Left cardiac atrium (tissue), 4 donors: ENCODE measurements around the gene CCNL1. TPM values are rescaled to one million over a fixed set of nuclear protein-coding genes. Genes with fewer than 3 reads are reported as not detected.
"Not testable (repeated sequence)": the region's sequence is repeated elsewhere in the genome, so short reads cannot be mapped to it uniquely, and the experiment has no call there.

ENCODE experiments used
- ATAC-seq, 2 donors: fragments of 200-7000 bp; cut with Tn5 transposase; one replicate each; pipeline ENCODE4 v1.9.1; 2020; ENCODE audit warnings: mild to moderate bottlenecking in 2 of 2, moderate library complexity in 2 of 2
- DNase-seq: peaks from one replicate; pipeline ENCODE4 v3.0.0-alpha.2; 2020
- intact Hi-C, 2 donors: fragments of 100-400 bp; cut with DNase I; formaldehyde crosslinking; loops; one replicate each; pipeline versions ENCODE4 v1.14.1 to v1.15.1; 2022 to 2023
- total RNA-seq, 2 donors: library from RNA; stranded (reverse); fragmentation: NEBNext Ultra II Directional; extraction: Animal tissue kit (Norgen Biotek cat#: 25700); gene quantifications; one replicate each; pipeline ENCODE4 v1.2.1, GENCODE V29; 2021
- donor health status: DM: no; HTN: yes; CAD: no.
- donor health status: DM: no; HTN: yes; CAD: no; lungs with severe emphysema.
- donor health status: DM: yes; HTN: yes; CAD: no.
- donor health status: Dilated cardiomyopathy.

Gene CCNL1
- total RNA-seq, 2 donors from 2014 or later: 44.9 to 64.2 TPM

DNA sequence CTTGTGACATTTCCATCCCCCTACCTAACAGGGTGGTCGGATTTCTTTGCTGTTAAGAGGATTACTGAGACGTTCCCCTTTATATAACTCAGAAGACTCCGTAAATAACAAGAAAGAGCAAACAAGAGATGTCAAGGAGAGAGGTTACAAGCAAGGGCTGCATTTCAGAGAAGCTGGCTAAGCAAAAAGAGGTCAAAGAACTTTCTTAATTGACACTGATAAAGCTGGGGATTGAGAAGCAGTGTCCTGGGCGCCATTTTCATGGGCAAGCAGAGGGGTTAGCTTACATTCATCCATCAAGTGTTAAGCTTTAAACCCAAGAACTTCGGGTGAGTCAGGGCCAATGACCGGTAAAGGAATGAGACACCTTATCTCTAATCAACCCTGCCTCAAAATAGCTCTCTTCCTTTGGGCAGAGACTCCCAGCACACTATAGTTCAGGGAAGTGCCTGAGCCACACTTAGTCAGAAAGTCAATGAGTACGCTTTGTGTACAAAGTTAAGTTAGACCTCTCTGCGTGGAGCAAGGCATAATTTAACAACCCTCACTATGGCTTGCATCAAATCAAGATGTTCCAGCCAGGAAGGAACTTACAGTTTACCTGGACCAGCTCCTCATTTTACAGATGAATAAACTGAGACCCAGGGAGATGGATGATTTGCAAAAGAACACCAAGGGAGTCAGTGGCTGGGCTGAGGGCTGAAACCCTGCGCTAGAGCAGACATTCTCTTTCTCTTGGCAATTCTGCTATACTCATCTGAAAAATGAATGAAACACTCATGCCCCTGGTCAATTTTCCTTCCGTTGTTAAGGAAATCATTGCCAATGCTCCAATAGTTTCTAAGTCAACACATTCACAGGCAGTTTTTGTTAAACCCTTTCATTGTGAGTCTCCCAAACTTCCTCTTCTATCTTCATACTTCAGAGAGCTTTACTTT is 44.6 kb downstream of the CCNL1 start:
- DNase-seq (peak; percentile 51), ATAC-seq (peak; percentile 79 to 94)
- intact Hi-C loops: no loop called here

DNA sequence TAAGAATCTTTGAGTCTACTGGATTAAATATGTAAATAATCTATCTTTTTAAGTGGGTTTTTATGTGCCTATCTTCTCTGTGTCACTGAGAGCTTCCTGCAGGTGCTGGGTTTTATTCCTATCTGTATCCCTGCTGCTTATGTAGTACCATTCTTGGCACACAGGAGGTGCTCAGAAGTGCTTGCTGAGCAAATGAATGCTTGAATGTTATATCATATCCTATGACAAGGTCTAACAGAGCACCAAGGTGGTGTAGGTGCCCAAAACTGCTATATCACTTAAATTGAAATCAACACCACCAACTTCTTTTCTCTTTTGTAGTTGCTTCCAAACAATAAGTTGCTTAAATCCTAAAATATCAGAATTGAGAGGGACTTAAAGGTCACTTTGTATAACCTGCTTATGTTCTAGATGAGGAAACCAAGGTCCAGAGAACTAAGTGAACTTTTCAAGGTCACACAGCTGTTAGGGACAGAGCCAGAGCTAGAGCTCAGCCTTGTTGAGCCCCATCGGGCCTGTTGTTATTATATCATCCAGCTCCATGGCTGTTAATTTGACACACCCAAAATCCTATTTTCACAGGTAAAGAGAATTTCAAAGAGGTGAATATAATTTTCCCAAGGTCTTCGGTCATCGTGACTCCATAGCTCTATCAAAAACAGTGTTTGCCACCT is 46.0 kb downstream of the CCNL1 start:
- DNase-seq (no peak), ATAC-seq (no peak)
- intact Hi-C loops: no loop called here

DNA sequence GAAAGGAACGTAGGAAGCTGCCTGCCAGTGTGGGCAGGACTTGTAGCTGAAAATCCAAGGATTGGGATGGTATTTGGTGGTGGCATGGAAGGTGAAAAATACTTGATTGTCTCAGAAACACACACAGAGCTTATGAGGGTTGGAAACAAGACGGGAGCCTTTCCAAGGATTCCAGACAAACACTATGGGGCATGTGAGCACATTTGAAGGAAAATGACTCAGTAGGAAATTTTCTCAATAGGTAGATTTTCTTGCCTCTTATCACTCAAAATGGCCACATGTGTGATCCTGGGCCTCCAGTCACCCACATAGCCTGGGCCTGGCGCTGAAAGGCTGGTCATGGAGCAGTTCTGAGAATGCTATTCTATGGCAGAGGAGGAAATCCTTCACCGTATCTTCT is 47.4 kb downstream of the CCNL1 start:
- DNase-seq (no peak), ATAC-seq (no peak)
- intact Hi-C loops: no loop called here

DNA sequence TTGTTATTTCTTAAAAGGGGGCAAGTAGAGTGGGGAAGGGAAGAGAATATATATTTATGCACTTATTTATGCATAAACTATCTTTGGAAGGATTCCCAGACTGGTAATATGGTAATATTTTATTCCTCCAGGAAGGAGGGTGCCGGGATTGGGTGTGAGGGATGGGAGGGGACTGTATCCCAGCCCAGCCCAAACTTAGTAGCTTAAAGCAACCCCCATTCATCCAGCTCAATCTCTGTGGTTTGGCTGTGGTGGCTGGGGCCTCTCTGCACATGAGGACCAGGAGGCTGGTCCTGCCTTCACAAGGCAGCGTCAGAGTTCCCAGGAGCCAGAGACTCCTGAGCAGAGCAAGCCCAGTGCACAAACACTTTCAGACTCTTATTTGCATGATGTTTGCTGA is 48.4 kb downstream of the CCNL1 start:
- ATAC-seq (peak in 1 of 2 donors; percentile 7), DNase-seq (no peak)
- intact Hi-C loops: no loop called here

DNA sequence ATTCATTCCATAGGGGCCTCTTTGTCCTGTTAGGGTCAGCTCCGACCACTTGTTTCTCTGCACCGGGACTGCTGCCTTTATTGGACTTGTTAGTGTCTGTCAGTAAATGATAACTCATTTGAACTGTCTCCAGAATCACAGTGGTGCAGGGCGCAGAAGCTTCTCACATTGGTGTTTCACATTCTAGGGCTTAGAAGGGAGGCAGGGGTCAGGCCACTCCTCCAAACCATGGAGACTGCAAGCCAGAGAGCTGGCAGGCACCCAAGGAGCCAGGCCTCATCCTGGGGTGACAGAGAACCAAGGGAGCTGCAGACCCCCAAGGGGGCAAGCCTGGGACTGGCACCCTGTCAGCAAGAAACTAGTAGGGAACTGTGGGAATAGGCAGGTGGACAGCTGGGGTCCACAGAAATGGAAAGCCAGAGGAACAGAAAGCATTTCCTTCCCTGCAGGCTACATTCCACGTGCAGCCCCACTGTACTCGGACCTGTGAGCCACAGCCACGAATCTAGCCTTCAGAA is 49.1 kb downstream of the CCNL1 start:
- intact Hi-C loops: no loop called here
- peak; percentile 66 to 72 for ATAC-seq
- DNase-seq: peak; percentile 61

DNA sequence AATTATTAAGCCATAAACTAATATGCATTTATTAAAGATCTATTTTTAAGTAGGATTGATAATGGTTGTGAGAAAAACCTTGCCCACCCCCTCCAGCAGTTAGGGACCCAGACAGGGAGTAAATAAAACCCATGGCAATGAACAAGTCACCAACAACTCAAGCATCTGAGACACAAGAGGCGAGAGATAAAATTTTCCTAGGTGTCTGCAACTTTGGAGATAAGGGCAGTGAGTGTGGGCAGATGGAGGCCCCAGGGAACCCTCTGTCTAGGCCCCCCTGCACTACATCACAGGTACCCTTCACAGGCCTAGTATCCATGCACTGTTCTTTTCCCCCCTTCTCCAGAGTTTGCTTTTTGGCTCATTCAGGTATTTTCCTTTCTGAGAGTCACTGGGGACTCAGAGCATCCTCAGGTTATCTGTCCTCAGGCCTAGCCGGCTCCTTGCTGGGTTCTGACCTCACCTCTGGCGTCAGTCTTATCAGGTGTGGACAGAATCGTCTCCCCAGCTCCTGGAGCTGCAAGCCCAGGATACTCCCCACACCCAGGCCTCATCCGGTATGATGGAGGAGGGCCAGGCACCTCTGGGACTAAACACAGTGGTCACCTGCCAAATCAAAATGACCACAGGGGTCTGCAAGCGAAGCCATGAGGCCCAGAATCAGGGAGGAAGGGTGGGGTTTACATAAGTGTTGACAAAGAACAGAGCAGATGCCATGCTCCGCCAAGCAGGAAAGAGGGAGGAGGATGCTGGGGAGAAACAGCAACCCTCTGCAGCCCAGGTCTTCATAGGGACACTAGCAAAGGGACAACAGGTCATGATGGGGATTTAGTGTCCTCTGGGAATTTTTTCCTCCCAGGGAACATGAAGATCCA is 50.4 kb downstream of the CCNL1 start:
- intact Hi-C loops: no loop called here
- DNase-seq: peak; percentile 73
- ATAC-seq: peak; percentile 79 to 82

DNA sequence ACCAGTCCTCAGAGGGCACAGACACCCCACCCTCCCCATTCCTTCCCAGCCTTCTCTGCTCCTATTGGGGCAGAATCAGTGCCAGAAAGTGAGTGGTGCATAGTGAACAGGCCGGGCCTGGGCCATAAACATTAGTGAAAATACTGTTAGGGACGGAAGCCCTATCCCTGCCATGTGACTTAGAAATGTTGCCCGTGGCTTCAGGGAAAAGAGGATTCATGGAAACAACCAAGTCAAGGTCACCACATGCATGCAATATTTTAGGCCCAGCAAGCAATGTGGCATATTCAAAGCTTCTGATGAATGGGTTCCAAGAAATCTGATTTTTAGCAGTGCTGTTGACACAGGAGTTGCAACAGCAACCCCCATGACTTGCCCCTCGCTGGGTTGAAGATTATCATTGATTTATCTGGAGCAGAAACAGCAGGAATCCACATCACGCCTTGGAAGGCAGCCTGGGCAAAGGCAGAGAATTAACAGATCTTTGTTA is 52.3 kb downstream of the CCNL1 start:
- no peak for ATAC-seq
- no peak for DNase-seq
- intact Hi-C loops: no loop called here

DNA sequence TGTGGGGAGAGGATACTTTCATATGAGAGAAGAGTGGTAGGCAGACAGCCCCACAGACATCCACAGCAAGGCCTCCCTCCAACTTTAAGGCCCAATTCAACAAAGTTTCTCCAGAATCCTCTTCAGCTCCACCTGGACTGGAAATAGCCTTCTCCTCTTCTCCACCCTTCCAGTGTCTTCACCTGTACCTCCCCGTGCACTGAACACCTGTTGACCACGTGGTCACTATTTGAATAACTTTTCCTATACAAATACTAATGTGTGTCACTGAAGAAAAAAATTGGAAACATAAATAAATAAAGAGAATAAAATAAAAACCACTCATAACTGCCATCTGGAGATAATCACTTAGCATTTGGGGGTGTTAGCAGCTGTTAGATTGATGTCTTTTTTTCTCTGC is 52.9 kb downstream of the CCNL1 start:
- no peak for ATAC-seq
- DNase-seq: no peak
- intact Hi-C loops: no loop called here

DNA sequence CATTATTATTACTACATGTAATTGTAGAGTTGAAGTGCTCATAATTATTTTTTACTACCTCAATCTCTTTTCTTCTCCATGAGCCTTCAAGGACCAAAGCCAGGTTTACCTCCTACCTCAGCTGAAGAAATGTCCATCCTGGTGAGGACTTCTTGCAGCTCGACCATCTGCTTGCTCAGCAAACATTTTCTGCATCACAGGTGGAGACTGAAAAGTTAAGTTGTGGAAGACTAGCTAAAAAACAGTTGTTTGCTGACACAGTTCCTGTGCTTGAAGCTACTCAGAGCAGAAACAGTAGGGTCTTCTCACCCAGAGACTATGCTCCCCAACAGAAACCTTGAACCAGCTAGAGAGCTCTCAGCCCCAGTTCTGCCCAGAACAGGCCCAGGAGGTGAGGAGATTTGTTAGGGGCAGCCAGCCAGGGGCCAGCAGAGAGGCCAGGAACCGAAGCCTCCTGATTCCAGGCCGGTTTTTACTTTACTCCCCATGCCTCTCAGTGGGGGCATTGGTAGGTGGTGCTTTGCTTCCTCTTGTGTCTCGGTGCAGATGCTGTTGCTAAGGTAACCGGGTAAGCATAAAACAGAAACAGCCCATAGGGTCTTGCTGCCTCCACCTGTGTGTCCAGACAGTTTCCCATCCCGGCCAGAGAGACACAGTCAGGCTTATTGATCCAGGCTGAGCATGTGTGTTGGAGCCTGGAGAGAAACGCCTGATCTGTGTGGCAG is 54.9 kb downstream of the CCNL1 start:
- DNase-seq: no peak
- peak in 1 of 2 donors; percentile 6 for ATAC-seq
- intact Hi-C loops: no loop called here

DNA sequence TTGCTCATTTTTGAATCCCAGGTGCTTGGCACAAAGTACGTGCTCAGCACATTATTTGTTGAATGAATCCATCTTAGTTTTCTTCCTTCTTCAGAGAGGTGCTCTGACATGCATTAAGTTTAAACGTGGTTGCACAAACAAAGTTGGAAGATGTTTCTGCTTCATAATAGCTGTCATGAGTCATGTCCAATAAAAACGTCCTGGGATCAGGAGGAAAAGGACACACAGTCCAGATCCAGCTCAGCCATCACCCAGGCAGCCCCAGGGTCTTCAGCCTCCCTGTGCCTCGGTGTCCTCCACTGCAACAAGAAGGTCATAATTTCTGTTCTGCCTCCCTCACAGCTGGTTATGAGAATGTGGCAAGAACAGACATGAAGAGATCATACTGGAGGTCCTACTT is 55.4 kb downstream of the CCNL1 start:
- peak in 1 of 2 donors; percentile 43 for ATAC-seq
- intact Hi-C loops: no loop called here

DNA sequence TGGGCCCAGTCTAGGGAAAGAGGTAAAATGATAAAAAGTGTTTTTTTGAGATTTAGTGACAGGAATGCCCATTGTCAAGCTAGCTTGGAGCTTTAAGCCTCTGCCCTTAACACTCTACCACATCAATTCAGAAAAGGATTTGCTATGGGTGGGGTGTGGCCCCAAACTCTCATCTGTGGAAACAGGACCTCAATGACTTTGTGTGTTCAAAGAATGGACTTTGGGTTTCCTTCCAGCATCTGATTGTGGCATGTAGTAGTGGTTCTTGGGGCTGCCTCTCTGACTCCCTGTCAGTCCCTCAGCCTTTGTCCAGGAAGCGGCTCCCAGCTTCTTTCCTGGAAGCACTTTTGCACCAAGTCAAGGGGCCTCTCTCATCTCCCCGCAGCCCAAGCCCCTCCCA is 56.1 kb downstream of the CCNL1 start:
- intact Hi-C loops: no loop called here
- DNase-seq (no peak), ATAC-seq (no peak)

More for the DNA sequence above, 55.4 kb downstream of the CCNL1 start:
- no peak for DNase-seq

DNA sequence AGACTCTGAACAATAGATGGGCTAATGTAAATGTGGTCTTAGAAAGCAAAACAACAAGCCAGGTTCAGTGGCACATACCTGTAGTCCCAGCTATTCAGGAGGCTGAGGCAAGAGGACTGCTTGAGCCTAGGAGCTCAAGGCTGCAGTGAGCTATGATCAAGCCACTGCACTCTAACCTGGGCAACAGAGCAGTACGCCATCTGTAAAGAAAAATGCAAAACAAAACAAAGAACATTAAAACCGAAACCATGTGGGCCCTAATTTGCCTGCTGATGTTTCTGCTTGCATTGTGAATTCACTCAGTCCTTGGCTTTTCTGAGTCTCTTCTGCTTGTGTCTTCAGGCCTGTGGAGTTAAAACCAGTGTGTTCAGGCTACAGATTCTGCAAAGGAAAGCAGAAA is 56.7 kb downstream of the CCNL1 start:
- no peak for DNase-seq
- intact Hi-C loops: no loop called here
- ATAC-seq: no peak

DNA sequence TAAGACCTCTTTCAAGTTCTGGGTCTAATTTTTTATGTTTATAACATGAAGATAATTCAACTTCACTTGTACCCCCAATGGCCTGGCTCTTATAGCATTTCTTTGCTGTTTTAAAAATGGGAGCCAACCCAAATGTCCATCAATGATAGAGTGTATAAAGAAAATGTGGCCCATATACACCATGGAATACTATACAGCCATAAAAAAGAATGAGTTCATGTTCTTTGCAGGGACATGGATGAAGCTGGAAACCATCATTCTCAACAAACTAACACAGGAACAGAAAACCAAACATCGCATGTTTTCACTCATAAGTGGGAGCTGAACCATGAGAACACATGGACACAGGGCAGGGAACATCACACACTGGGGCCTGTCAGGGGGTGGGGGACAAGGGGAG is 57.4 kb downstream of the CCNL1 start:
- DNase-seq, ATAC-seq, intact Hi-C loops: not testable (repeated sequence)

DNA sequence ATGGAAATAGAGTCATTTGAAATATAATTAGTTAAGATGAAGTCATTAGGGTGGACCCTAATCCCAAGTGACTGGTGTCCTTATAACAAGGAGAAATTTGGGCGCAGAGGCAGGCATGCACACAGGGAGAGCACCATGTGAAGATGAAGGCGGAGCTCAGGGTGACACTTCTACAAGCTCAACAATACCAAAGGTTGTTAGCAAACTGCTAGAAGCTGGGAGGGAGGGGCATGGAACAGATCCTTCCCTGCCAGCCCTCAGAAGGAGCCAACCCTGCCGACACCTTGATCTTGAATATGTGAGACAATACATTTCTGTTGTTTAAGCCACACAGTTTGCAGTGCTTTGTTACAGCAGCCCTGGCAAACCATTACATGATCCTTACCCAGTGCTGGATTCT is 57.8 kb downstream of the CCNL1 start:
- DNase-seq: no peak
- ATAC-seq: no peak
- intact Hi-C loops: no loop called here

DNA sequence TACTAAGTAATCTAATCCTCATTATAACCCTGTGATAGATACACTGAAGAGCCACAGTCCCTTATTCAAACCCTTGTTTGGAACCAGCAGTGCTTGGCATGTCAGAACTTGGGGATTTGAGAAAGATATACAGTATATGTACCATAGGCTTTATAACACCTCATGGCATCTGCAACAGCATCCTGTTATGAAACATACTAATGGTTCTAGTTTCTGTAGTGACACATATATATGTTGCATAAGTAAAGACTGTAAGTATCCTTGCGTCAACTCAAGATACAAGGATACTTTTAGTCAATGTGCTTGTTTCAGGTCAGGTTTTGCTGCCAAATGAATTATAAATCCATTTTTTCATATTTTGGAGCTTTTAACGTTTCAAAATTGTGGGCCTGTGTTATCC is 58.5 kb downstream of the CCNL1 start:
- intact Hi-C loops: no loop called here
- DNase-seq (no peak), ATAC-seq (no peak)

DNA sequence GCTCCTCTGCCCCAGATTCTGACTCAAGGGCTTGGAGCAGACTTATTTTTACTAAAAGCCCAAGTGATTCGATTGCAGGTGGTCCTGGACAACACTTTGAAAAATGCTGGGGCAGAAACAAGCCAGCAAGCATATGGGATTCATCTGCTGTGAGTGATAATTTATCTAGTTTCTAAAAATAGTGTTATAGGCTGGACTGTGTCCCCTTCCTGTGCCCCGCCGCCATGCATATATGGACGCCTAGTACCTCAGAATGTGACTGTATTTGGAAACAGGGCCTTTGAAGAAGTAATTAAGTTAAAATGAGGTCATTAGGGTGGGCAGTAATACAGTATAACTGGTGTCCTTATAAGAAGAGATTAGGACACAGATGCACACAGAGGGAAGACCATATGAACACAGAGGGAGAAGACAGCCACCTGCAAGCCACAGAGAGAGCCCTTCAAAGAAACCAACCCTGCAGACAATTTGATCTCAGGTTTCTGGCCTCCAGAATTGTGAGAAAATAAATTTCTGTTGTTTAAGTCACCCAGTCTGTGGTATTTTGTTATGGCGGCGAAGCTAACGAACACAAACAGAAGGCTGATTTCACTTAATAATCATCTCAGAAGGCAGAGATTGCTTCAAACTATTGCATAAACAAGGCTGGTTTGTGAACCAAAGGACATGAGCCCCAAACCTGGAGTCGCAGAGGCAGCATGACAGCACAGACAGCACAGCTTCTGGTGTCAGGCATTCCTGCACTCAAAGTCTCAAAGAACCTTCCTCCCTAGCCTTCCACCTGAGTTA is 59.1 kb downstream of the CCNL1 start:
- intact Hi-C loops: no loop called here
- ATAC-seq: no peak
- no peak for DNase-seq

DNA sequence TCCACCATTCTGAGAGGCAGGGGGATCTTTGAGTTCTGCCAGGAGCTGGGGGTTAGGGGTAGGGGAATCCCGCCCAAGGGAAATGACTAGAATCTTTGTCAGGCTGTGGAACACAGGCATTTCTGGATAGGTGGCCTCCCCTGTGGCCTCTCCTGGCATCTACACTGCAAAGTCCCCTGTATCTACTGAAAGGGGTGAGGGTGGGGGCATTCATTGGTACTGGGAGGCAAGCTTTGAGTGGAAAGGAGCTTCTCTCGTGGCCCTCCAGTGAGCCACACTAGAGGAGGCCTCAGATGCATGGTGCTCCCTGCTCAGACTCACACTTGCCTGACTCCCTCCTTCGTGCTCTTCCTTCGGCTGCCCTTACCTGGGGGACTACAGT is 59.9 kb downstream of the CCNL1 start:
- ATAC-seq (no peak), DNase-seq (no peak)
- intact Hi-C loops: no loop called here
